IMR-90 (cell line): ENCODE results near the gene BRPF1. TPM values are rescaled to one million over a fixed set of nuclear protein-coding genes. Genes with fewer than 3 reads are reported as not detected.

Experiments
- ATAC-seq: fragments of 200-7000 bp; cut with Tn5 transposase; 2 replicates; pipeline ENCODE4 v1.9.1; 2020; ENCODE audit warnings: low read depth, mild to moderate bottlenecking, moderate library complexity
- BruUV-seq: library from RNA; stranded (reverse); fragments of 400-500 nt; replicated peaks from 2 replicates; lab custom pipeline; 2021; lab: Mats Ljungman, UMichigan
- CTCF ChIA-PET: fragments of 300-600 bp; formaldehyde crosslinking; extraction: SDS; loops from one replicate; lab custom pipeline; 2021; ENCODE audit warnings: antibody characterized with exemption; lab: Yijun Ruan, JAX
- POLR2A ChIA-PET: fragments of 300-600 bp; sonication (Branson Sonifier 250); formaldehyde crosslinking; loops from one replicate; lab custom pipeline; 2022; ENCODE audit warnings: antibody characterized with exemption; ENCODE audit not compliant: unreplicated experiment; lab: Charles Lee
- DNase-seq: peaks from one replicate; pipeline ENCODE4 v3.0.0; 2013
- H2AFZ ChIP-seq: replicated peaks from 2 replicates; pipeline ENCODE3; 2013; ENCODE audit warnings: low read length, mild to moderate bottlenecking; ENCODE audit not compliant: poor library complexity
- H2AK5ac ChIP-seq: 2 replicates; pipeline ENCODE4 v1.6.1; 2013; ENCODE audit warnings: low read depth, low read length, inconsistent platforms
- H2AK9ac ChIP-seq: replicated peaks from 2 replicates; pipeline ENCODE3; 2013; ENCODE audit warnings: mild to moderate bottlenecking, low read depth, low read length, moderate library complexity; ENCODE audit not compliant: poor library complexity
- H2BK120ac ChIP-seq: 2 replicates; pipeline ENCODE4 v1.6.1; 2013; ENCODE audit warnings: low read depth, low read length, inconsistent platforms
- H2BK15ac ChIP-seq: 3 replicates; pipeline ENCODE4 v1.6.1; 2013; ENCODE audit warnings: low read depth, low read length, inconsistent platforms
- H2BK20ac ChIP-seq: 2 replicates; pipeline ENCODE4 v1.6.1; 2013; ENCODE audit warnings: low read depth, mild to moderate bottlenecking, inconsistent platforms, low read length, moderate library complexity
- H2BK5ac ChIP-seq: 2 replicates; pipeline ENCODE4 v1.6.1; 2013; ENCODE audit warnings: mild to moderate bottlenecking, low read depth, low read length, inconsistent platforms; ENCODE audit not compliant: poor library complexity, severe bottlenecking
- H3K14ac ChIP-seq: replicated peaks from 2 replicates; pipeline ENCODE4 v1.6.1; 2013; ENCODE audit warnings: low read depth, low read length, inconsistent platforms
- H3K18ac ChIP-seq: 2 replicates; pipeline ENCODE4 v1.6.1; 2013; ENCODE audit warnings: low read depth, low read length, control low read depth
- H3K23ac ChIP-seq: 2 replicates; pipeline ENCODE4 v1.6.1; 2013; ENCODE audit warnings: low read depth, low read length, inconsistent platforms
- H3K27ac ChIP-seq: 2 replicates; pipeline ENCODE4 v1.5.1; 2013; ENCODE audit warnings: mild to moderate bottlenecking, control low read depth, low read length; ENCODE audit not compliant: insufficient read depth
- H3K27me3 ChIP-seq: 2 replicates; pipeline ENCODE4 v1.6.1; 2013; ENCODE audit warnings: low read length; ENCODE audit not compliant: control insufficient read depth, insufficient read depth
- H3K36me3 ChIP-seq: 2 replicates; pipeline ENCODE4 v1.6.1; 2013; ENCODE audit warnings: low read length, mixed read lengths; ENCODE audit not compliant: control insufficient read depth, insufficient read depth
- H3K4ac ChIP-seq: 2 replicates; pipeline ENCODE4 v1.6.1; 2013; ENCODE audit warnings: low read depth, low read length, inconsistent platforms
- H3K4me1 ChIP-seq: 2 replicates; pipeline ENCODE4 v1.6.1; 2013; ENCODE audit warnings: low read length, mixed read lengths; ENCODE audit not compliant: control insufficient read depth, insufficient read depth
- H3K4me2 ChIP-seq: 2 replicates; pipeline ENCODE4 v1.6.1; 2013; ENCODE audit warnings: low read depth, mild to moderate bottlenecking, control low read depth, low read length, moderate library complexity
- H3K4me3 ChIP-seq: 2 replicates; pipeline ENCODE4 v1.5.1; 2013; ENCODE audit warnings: low read depth, mild to moderate bottlenecking, control low read depth, low read length, moderate library complexity; ENCODE audit not compliant: insufficient read depth
- H3K56ac ChIP-seq: 2 replicates; pipeline ENCODE4 v1.6.1; 2013; ENCODE audit warnings: low read length, inconsistent platforms; ENCODE audit not compliant: insufficient read depth; ENCODE audit errors: extremely low read depth
- H3K79me1 ChIP-seq, 2 experiments: 2 replicates each; pipeline ENCODE4 v1.6.1; 2013; ENCODE audit warnings: low read length in 2 of 2, inconsistent platforms in 1 of 2, low read depth in 1 of 2
- H3K9ac ChIP-seq: 2 replicates; pipeline ENCODE4 v1.6.1; 2013; ENCODE audit warnings: low read depth, low read length, control low read depth
- H3K9me1 ChIP-seq: 2 replicates; pipeline ENCODE4 v1.6.1; 2013; ENCODE audit warnings: low read length, inconsistent platforms; ENCODE audit not compliant: insufficient read depth
- H3K9me3 ChIP-seq: 2 replicates; pipeline ENCODE4 v1.6.1; 2013; ENCODE audit warnings: low read length; ENCODE audit not compliant: control insufficient read depth, insufficient read depth
- H4K20me1 ChIP-seq: 2 replicates; pipeline ENCODE4 v1.6.1; 2013; ENCODE audit warnings: low read length, inconsistent platforms; ENCODE audit not compliant: insufficient read depth
- H4K5ac ChIP-seq: 2 replicates; pipeline ENCODE4 v1.6.1; 2013; ENCODE audit warnings: mild to moderate bottlenecking, low read depth, low read length, control low read depth
- H4K8ac ChIP-seq, 2 experiments: 2 replicates each; pipeline ENCODE4 v1.6.1; 2013; ENCODE audit warnings: low read depth in 2 of 2, low read length in 2 of 2, control low read depth in 1 of 2, inconsistent platforms in 1 of 2
- H4K91ac ChIP-seq: 2 replicates; pipeline ENCODE4 v1.6.1; 2013; ENCODE audit warnings: low read depth, low read length, inconsistent platforms; ENCODE audit not compliant: insufficient read depth
- BHLHE40 ChIP-seq: fragments of 150-350 bp; IDR thresholded peaks from 2 replicates; pipeline ENCODE4 v1.6.1; 2016; ENCODE audit warnings: mild to moderate bottlenecking, low read depth, low read length
- CEBPB ChIP-seq: IDR thresholded peaks from 2 replicates; pipeline ENCODE4 v1.6.1; 2012; ENCODE audit warnings: low read depth, low read length, improper control_type of control experiment
- CHD1 ChIP-seq: IDR thresholded peaks from 2 replicates; pipeline ENCODE4 v1.6.1; 2012; ENCODE audit warnings: low read depth, low read length, improper control_type of control experiment
- ELK1 ChIP-seq: fragments of 150-350 bp; IDR thresholded peaks from 2 replicates; pipeline ENCODE4 v1.6.1; 2016; ENCODE audit warnings: low read depth, mild to moderate bottlenecking, low read length, moderate library complexity, borderline replicate concordance
- FOS ChIP-seq: fragments of 150-350 bp; IDR thresholded peaks from 2 replicates; pipeline ENCODE4 v1.6.1; 2016; ENCODE audit warnings: low read depth, low read length
- MXI1 ChIP-seq: IDR thresholded peaks from 2 replicates; pipeline ENCODE4 v1.6.1; 2012; ENCODE audit warnings: low read depth, mild to moderate bottlenecking, low read length, moderate library complexity, borderline replicate concordance
- POLR2A ChIP-seq: IDR thresholded peaks from 2 replicates; pipeline ENCODE4 v1.6.1; 2012; ENCODE audit warnings: mild to moderate bottlenecking, low read depth, low read length
- RCOR1 ChIP-seq: IDR thresholded peaks from 2 replicates; pipeline ENCODE4 v1.6.1; 2012; ENCODE audit warnings: mild to moderate bottlenecking, low read length, improper control_type of control experiment; ENCODE audit not compliant: insufficient replicate concordance
- RFX5 ChIP-seq: IDR thresholded peaks from 2 replicates; pipeline ENCODE4 v1.8.0; 2012; ENCODE audit warnings: low read depth, mild to moderate bottlenecking, low read length, moderate library complexity
- SMC3 ChIP-seq: fragments of 150-350 bp; IDR thresholded peaks from 2 replicates; pipeline ENCODE4 v1.6.1; 2016; ENCODE audit warnings: low read depth, mild to moderate bottlenecking, antibody characterized with exemption, low read length, moderate library complexity
- USF2 ChIP-seq: fragments of 150-350 bp; IDR thresholded peaks from 2 replicates; pipeline ENCODE4 v1.6.1; 2017; ENCODE audit warnings: mild to moderate bottlenecking, antibody characterized with exemption, low read length, low read depth
- WGBS, 2 experiments: methylation state at CpG; one replicate each; pipeline versions ENCODE4 v1.1.5 to v1.1.7; 2013; ENCODE audit warnings: missing lambda C conversion rate in 2 of 2; ENCODE audit not compliant: insufficient read length in 1 of 2; ENCODE audit errors: extremely low coverage in 2 of 2; 5-methylcytosine and 5-hydroxymethylcytosine counted together
- dilution Hi-C: fragments of 300-500 bp; cut with HindIII; formaldehyde crosslinking; loops from one replicate; pipeline ENCODE4 v1.14.3; 2018; ENCODE audit warnings: low sequenced_read_pairs; ENCODE audit not compliant: unreplicated experiment
- in situ Hi-C: fragments of 300-500 bp; cut with MboI; formaldehyde crosslinking; loops from 3 replicates; pipeline ENCODE4 v1.14.3; 2019; ENCODE audit warnings: low sequenced_read_pairs, inconsistent platforms, mixed read lengths
- intact Hi-C: fragments of 100-400 bp; cut with micrococcal nuclease; formaldehyde crosslinking; loops from 2 replicates; pipeline ENCODE4 v1.10.0; 2022
- polyA plus RNA-seq, 3 experiments: library from polyadenylated mRNA; depleted of rRNA; stranded (reverse); fragments of >200 nt; gene quantifications; 2 replicates each; pipeline ENCODE4 v1.2.3, GENCODE V29; 2012; ENCODE audit warnings: low replicate concordance in 1 of 3
- total RNA-seq: library from RNA; depleted of rRNA; stranded (reverse); fragments of >200 nt; gene quantifications from 2 replicates; pipeline ENCODE4 v1.2.3, GENCODE V29; 2012

Gene BRPF1
- total and polyA plus RNA-seq, 2 of the 4 experiments (the other 2 are of a cell fraction), result 13.6 to 15.6 TPM

- TF ChIP-seq RCOR1, result no peak
- TF ChIP-seq RFX5, result no peak
These were observed at the start of gene BRPF1 (continued) for GRCh38 chr3:9731206-9732079.

GRCh38 chr3:9682096-9682495, 49.4 kb upstream of the BRPF1 start:
- H3K23ac ChIP-seq, result no peak overlapping the region
- no peak overlapping the region for H2AK5ac ChIP-seq
- no peak overlapping the region for H4K5ac ChIP-seq
- no peak overlapping the region for H2AFZ ChIP-seq
- ChIA-PET CTCF (no interaction called here), POLR2A (no interaction called here)
- H4K8ac ChIP-seq, result no peak overlapping the region
- no peaks in the 10 kb centered on the region; the same call in 1 of the 2 replicates for H3K9me1 ChIP-seq
- ATAC-seq (no peak), DNase-seq (no peak)
- no peaks in the 10 kb centered on the region for H3K9me3 ChIP-seq
- in situ Hi-C loops, result no loop called here
- H2BK120ac ChIP-seq, result no peak overlapping the region
- no peak overlapping the region for H3K4me2 ChIP-seq
- BruUV-seq, result no TSS peak
- H2BK5ac ChIP-seq, result no peak overlapping the region
- H3K27ac ChIP-seq, result no peak overlapping the region
- H3K79me1 ChIP-seq, result no peaks in the 10 kb centered on the region
- no peak for TF ChIP-seq SMC3
- no peak for TF ChIP-seq RFX5
- no peak for TF ChIP-seq MXI1
- TF ChIP-seq FOS, result no peak
- no peak for TF ChIP-seq RCOR1
- TF ChIP-seq ELK1, result no peak
- no peak for TF ChIP-seq CHD1
- TF ChIP-seq USF2, result no peak
- TF ChIP-seq CEBPB, result no peak
- TF ChIP-seq BHLHE40, result no peak
- TF ChIP-seq POLR2A, result no peak
- WGBS, 2 experiments, result no CpG with 5 or more reads among the region's 6 CpGs
- no peak overlapping the region for H2BK15ac ChIP-seq
- H4K20me1 ChIP-seq, result no peaks in the 10 kb centered on the region
- H2AK9ac ChIP-seq, result no peak overlapping the region
- no peaks in the 10 kb centered on the region for H3K27me3 ChIP-seq
- H3K4me1 ChIP-seq, result no peaks in the 10 kb centered on the region
- H3K36me3 ChIP-seq, result peaks cover 76% of the 10 kb centered on the region
- H4K91ac ChIP-seq, result no peak overlapping the region
- H3K18ac ChIP-seq, result no peak overlapping the region
- H3K4me3 ChIP-seq, result no peak overlapping the region
- no peak overlapping the region for H3K56ac ChIP-seq
- dilution Hi-C loops, result no loop called here
- no peak overlapping the region for H3K9ac ChIP-seq
- intact Hi-C loops, result no loop called here
- no peak overlapping the region for H3K4ac ChIP-seq
- no peak overlapping the region for H3K14ac ChIP-seq
- H2BK20ac ChIP-seq, result no peak overlapping the region
